GM10248 (cell line): Measurements from ENCODE around the gene THOC6.

Experiments
- CTCF ChIA-PET: fragments of 300-600 bp; sonication (Branson Sonifier 250); formaldehyde crosslinking; extraction: SDS; loops from one replicate; lab custom pipeline; 2021; ENCODE audit warnings: antibody characterized with exemption; lab: Yijun Ruan, JAX
- POLR2A ChIA-PET: fragments of 350-650 bp; sonication (Branson Sonifier 250); formaldehyde crosslinking; extraction: SDS; loops from one replicate; lab custom pipeline; 2020; ENCODE audit warnings: antibody characterized with exemption; lab: Yijun Ruan, JAX
- DNase-seq: peaks from one replicate; pipeline ENCODE4 v3.0.0; 2012; ENCODE audit errors: extremely low spot score
- CTCF ChIP-seq: IDR thresholded peaks from 2 replicates; pipeline ENCODE4 v1.5.1; 2012; ENCODE audit warnings: mild to moderate bottlenecking, low read depth; ENCODE audit errors: extremely low read depth, missing control alignments, control extremely low read depth

The THOC6 gene

GRCh38 chr16:3026003-3026378 lies 2.2 kb downstream of the THOC6 start:
- no peak for DNase-seq
- CTCF ChIA-PET = interaction anchor here (0.8 to 15.9 kb wide), 4 partner anchors 9 to 105 kb away, joined by 3 to 231 read pairs (median 92); partner anchors contain the start of gene ZNF213
- POLR2A ChIA-PET = no interaction called here
- TF ChIP-seq CTCF = no peak

- no peak for TF ChIP-seq CTCF
- ChIA-PET CTCF (interaction anchor here (1.1 to 15.9 kb wide), 16 partner anchors 8 to 142 kb away, joined by 3 to 231 read pairs (median 8); partner anchors contain the start of genes CLDN9, IL32, MMP25 and ZNF213), POLR2A (no interaction called here)
- no peak for DNase-seq
Observed at GRCh38 chr16:3026609-3027488, 3.0 kb downstream of the THOC6 start.

- ChIA-PET CTCF (interaction anchor here (1.1 to 15.9 kb wide), 24 partner anchors 8 to 141 kb away, joined by 3 to 231 read pairs (median 7); partner anchors contain the start of genes CLDN6, CLDN9, IL32 and MMP25), POLR2A (no interaction called here)
- DNase-seq = no peak
- no peak for TF ChIP-seq CTCF
Observed at GRCh38 chr16:3027489-3027795, 3.6 kb downstream of the THOC6 start.

GRCh38 chr16:3027983-3028715 lies 4.3 kb downstream of the THOC6 start:
- DNase-seq = peak; percentile 93
- TF ChIP-seq CTCF = peak; percentile 96
- ChIA-PET POLR2A (interaction anchor here (0.6 to 1.5 kb wide), 4 partner anchors 24 to 285 kb away, joined by 3 to 5 read pairs (median 4); no protein-coding TSS in a partner anchor), CTCF (interaction anchor here (0.7 to 15.9 kb wide), 27 partner anchors 9 to 160 kb away, joined by 3 to 231 read pairs (median 6); partner anchors contain the start of genes CLDN6, CLDN9, IL32 and MMP25)

- DNase-seq = no peak
- POLR2A ChIA-PET = interaction anchor here (0.6 to 1.5 kb wide), 4 partner anchors 25 to 286 kb away, joined by 3 to 5 read pairs (median 4); no protein-coding TSS in a partner anchor
- CTCF ChIA-PET = interaction anchor here (0.7 to 15.9 kb wide), 31 partner anchors 7 to 990 kb away, joined by 3 to 231 read pairs (median 6); partner anchors contain the start of genes CLDN6, CLDN9, HCFC1R1 and MMP25
- no peak for TF ChIP-seq CTCF
Observed at GRCh38 chr16:3028716-3029319, 5.0 kb downstream of the THOC6 start.
